Bronchial epithelial cell (primary cell): ENCODE data around the gene IL36G. TPM values are rescaled to one million over a fixed set of nuclear protein-coding genes. Genes with fewer than 3 reads are reported as not detected.

Source experiments
- DNase-seq: peaks from one replicate; pipeline ENCODE4 v3.0.0-alpha.2; 2010; ENCODE audit warnings: low read depth
- FAIRE-seq: peaks from 2 replicates; lab custom pipeline; 2011; peaks lifted over from hg19 to GRCh38; lab: Jason Lieb, UNC
- H3K27me3 ChIP-seq: 2 replicates; pipeline ENCODE4 v1.5.1; 2011; ENCODE audit warnings: low read length; ENCODE audit not compliant: control insufficient read depth, insufficient read depth
- H3K36me3 ChIP-seq: 2 replicates; pipeline ENCODE4 v1.5.1; 2011; ENCODE audit warnings: low read length; ENCODE audit not compliant: control insufficient read depth, insufficient read depth
- H3K4me3 ChIP-seq: 2 replicates; pipeline ENCODE4 v1.5.1; 2011; ENCODE audit warnings: mild to moderate bottlenecking, low read depth, low read length, control low read depth
- CTCF ChIP-seq: IDR thresholded peaks from 2 replicates; pipeline ENCODE4 v1.5.1; 2011; ENCODE audit warnings: mild to moderate bottlenecking, moderate library complexity, low read length, control low read depth, inconsistent platforms; ENCODE audit not compliant: insufficient read depth, severe bottlenecking
- total RNA-seq: library from RNA; depleted of rRNA; stranded (reverse); fragments of >200 nt; gene quantifications from 2 replicates; pipeline ENCODE4 v1.2.1, GENCODE V29; 2014

Gene IL36G
- total RNA-seq, 1 donor from 2014 or later, result not detected

- H3K4me3 ChIP-seq, result no peak overlapping the region
- FAIRE-seq (no peak), DNase-seq (no peak)
- TF ChIP-seq CTCF, result no peak
- no peaks in the 10 kb centered on the region for H3K36me3 ChIP-seq
- no peaks in the 10 kb centered on the region for H3K27me3 ChIP-seq
Observed at GRCh38 chr2:112995346-112995920, 17.6 kb downstream of the IL36G start.

DNA sequence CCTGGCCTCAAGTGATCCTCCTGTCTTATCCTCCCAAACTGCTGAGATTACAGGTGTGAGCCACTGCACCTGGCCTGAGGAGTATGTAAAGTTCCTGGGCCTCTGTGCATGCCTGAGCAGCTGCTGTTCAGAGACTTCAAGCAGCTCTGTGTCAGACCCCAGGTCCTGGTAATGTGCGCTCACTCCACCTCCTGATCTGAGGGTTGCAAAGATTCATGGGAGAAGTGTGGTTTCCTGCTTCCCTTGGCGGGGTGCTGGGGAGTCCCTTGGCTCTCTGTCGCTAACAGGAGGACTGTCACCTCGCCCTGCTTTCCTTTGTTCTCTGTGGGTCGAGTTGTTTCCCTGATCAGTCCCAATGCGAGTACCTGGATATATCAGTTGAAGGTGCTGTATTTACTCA is 18.8 kb downstream of the IL36G start:
- H3K4me3 ChIP-seq, result no peak overlapping the region
- FAIRE-seq (no peak), DNase-seq (no peak)
- TF ChIP-seq CTCF, result no peak
- H3K36me3 ChIP-seq, result no peaks in the 10 kb centered on the region
- no peaks in the 10 kb centered on the region for H3K27me3 ChIP-seq

DNA sequence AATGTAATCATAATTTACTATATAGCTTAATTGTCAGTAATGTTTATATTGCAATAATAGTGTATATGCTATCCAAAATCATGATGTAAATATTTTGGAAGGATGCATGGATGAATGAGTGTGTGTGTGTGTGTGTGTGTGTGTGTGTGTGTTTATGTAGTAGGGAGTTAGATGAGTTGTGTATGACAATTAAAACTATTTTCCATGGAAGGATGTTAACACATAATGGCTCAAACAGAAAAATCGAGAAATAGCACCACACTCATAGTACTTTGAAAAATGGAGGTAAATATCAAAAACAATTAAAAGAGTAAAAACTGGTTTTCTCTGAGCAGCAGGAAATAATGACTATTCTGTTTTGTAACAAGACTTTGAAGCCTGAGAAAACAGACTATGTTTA is 19.3 kb downstream of the IL36G start:
- no peak for TF ChIP-seq CTCF
- Histone ChIP-seq H3K36me3 (no peaks in the 10 kb centered on the region), H3K27me3 (no peaks in the 10 kb centered on the region), H3K4me3 (no peak overlapping the region)
- no peak for FAIRE-seq
- no peak for DNase-seq

DNA sequence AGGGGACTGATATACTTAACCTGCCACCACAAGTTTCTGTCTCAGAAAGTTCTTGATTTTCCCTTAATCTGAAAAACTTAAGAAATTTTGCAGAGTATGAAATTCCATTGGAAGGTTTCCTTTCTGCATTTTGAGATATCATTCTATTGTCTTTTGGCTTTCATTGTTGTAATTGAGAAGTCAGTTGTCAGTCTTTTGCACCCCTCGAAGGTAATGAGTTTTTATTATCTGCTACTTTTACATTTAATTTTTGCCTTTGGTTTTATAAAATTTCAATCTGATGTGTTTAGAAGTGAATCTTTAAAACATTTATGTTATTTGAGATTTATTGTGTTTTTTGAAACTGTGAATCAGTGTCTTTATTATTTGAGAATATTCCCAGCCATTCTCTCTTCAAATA is 22.6 kb downstream of the IL36G start:
- no peak for TF ChIP-seq CTCF
- no peak for DNase-seq

DNA sequence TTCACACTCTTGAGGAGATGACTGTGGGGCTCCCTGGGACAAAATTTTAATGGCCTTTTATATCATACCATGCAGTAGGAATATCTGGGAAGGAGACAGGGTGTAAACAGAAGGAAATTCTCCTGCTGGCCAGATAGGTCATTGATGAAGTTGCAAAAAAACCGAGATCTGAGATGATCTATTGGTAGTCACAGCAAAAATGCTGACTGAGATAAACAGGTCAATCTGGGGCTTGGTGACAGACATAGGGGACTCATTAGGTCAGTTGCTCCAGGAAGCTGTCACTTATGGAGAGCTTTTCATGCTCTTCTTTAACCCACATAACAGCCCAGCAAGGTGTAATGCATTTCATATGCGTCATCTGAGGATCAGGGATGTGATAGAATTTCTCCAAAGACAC is 24.9 kb downstream of the IL36G start:
- H3K36me3 ChIP-seq, result no peaks in the 10 kb centered on the region
- DNase-seq (no peak), FAIRE-seq (no peak)
- H3K4me3 ChIP-seq, result no peak overlapping the region
- no peaks in the 10 kb centered on the region for H3K27me3 ChIP-seq
- TF ChIP-seq CTCF, result no peak

More for the DNA sequence above, 22.6 kb downstream of the IL36G start:
- Histone ChIP-seq H3K4me3 (no peak overlapping the region), H3K27me3 (no peaks in the 10 kb centered on the region), H3K36me3 (no peaks in the 10 kb centered on the region)
- FAIRE-seq, result no peak

DNA sequence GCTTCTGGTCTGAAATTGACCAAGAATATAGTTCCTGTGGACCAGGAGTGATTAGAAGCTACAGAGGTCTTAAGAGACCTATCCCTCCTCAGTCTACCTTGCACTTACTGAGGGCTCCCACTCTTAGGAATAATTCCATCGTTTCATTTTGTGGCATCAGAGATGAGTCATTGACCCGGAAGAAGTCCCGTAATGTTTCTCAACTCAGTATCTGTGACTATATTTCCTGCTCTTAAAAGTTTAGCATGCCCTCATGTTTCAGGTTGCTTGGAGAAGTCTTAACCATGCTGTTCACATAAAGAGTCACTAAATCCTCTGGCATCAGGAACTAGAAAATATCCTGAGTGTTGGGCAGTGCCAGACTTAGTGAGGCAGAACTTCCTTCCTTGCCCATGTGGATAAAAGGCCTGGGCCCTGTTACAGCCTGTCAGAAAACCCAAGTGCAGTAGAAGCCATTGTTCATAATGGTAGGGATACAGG is 27.3 kb downstream of the IL36G start, which contains the start of gene IL36A:
IL36A (plus strand) TSS at position 430 of the 480 bp plus-strand sequence. CDS start 413 bp downstream, outside the sequence.
- DNase-seq, result peak; percentile 28
- H3K4me3 ChIP-seq, result no peak within 1 kb of the TSS

More for the DNA sequence above, 27.3 kb downstream of the IL36G start, which contains the start of gene IL36A:
- FAIRE-seq, result no peak
- H3K36me3 ChIP-seq, result no peaks in the 10 kb centered on the region
- no peak for TF ChIP-seq CTCF
- H3K27me3 ChIP-seq, result no peaks in the 10 kb centered on the region
